C4-2B (cell line): ENCODE results near the gene KCNJ14.

ENCODE experiments used
- CTCF ChIP-seq: fragments of 450-650 bp; conservative IDR thresholded peaks from 2 replicates; pipeline ENCODE4 v1.5.1; 2017; ENCODE audit warnings: mild to moderate bottlenecking
- ZFX ChIP-seq: fragments of 450-650 bp; IDR thresholded peaks from 2 replicates; pipeline ENCODE4 v1.6.1; 2017

- no peak for TF ChIP-seq CTCF
- no peak for TF ChIP-seq ZFX
Measured at GRCh38 chr19:48415395-48415794, 40.0 kb upstream of the KCNJ14 start.
